Measurements from ENCODE around the gene KRTAP10-7.
"Not testable (repeated sequence)": the region's sequence is repeated elsewhere in the genome, so short reads cannot be mapped to it uniquely, and the experiment has no call there.

KRTAP10-7 gene

GRCh38 chr21:44611551-44611950, 11.2 kb downstream of the KRTAP10-7 start:
- DNase-seq (ENCODE audit: low read depth in 3 of 3): no peak

- no peak for DNase-seq (ENCODE audit: low read depth in 3 of 3)
Observed at GRCh38 chr21:44612029-44612486, 11.7 kb downstream of the KRTAP10-7 start, which contains the start of gene KRTAP10-8. KRTAP10-8 (plus strand) TSS chr21:44612079; CDS start chr21:44612101, 22 bp downstream.

GRCh38 chr21:44612669-44613229, 12.4 kb downstream of the KRTAP10-7 start:
- no peak for DNase-seq (ENCODE audit: low read depth in 3 of 3)

- no peak for DNase-seq (ENCODE audit: low read depth in 3 of 3)
Observed at GRCh38 chr21:44613386-44614155, 13.2 kb downstream of the KRTAP10-7 start.

GRCh38 chr21:44614161-44614631, 13.8 kb downstream of the KRTAP10-7 start:
- DNase-seq (ENCODE audit: low read depth in 3 of 3): no peak

- no peak for DNase-seq (ENCODE audit: low read depth in 3 of 3)
Observed at GRCh38 chr21:44614961-44615391, 14.6 kb downstream of the KRTAP10-7 start.

- DNase-seq (ENCODE audit: low read depth in 3 of 3): no peak
Observed at GRCh38 chr21:44615466-44615865, 15.1 kb downstream of the KRTAP10-7 start.

- no peak for DNase-seq (ENCODE audit: low read depth in 3 of 3)
Observed at GRCh38 chr21:44615911-44616590, 15.7 kb downstream of the KRTAP10-7 start.

- DNase-seq (ENCODE audit: low read depth in 3 of 3): no peak
Observed at GRCh38 chr21:44616591-44616926, 16.2 kb downstream of the KRTAP10-7 start.

- DNase-seq (ENCODE audit: low read depth in 3 of 3): no peak
Observed at GRCh38 chr21:44617071-44617501, 16.7 kb downstream of the KRTAP10-7 start.

GRCh38 chr21:44618504-44618903, 18.1 kb downstream of the KRTAP10-7 start:
- no peak for DNase-seq (ENCODE audit: low read depth in 3 of 3)

- peak; percentile 8 to 20 (median 20) for DNase-seq (ENCODE audit: low read depth in 3 of 3)
Observed at GRCh38 chr21:44618909-44619308, 18.5 kb downstream of the KRTAP10-7 start.

- no peak for DNase-seq (ENCODE audit: low read depth in 3 of 3)
Observed at GRCh38 chr21:44619886-44620285, 19.5 kb downstream of the KRTAP10-7 start.

- DNase-seq (ENCODE audit: low read depth in 3 of 3): no peak
Observed at GRCh38 chr21:44623575-44623974, 23.2 kb downstream of the KRTAP10-7 start.

- no peak for DNase-seq (ENCODE audit: low read depth in 3 of 3)
Observed at GRCh38 chr21:44625756-44626155, 25.4 kb downstream of the KRTAP10-7 start.

GRCh38 chr21:44626262-44626661, 25.9 kb downstream of the KRTAP10-7 start:
- DNase-seq (ENCODE audit: low read depth in 3 of 3): no peak

- DNase-seq (ENCODE audit: low read depth in 3 of 3): no peak
Observed at GRCh38 chr21:44626673-44627143, 26.3 kb downstream of the KRTAP10-7 start, which contains the start of gene KRTAP10-9. KRTAP10-9 (plus strand) TSS chr21:44627093; CDS start chr21:44627172, 79 bp downstream.

- DNase-seq (ENCODE audit: low read depth in 3 of 3): not testable (repeated sequence)
Observed at GRCh38 chr21:44627181-44627822, 26.9 kb downstream of the KRTAP10-7 start.

- DNase-seq (ENCODE audit: low read depth in 3 of 3): not testable (repeated sequence)
Observed at GRCh38 chr21:44627831-44628233, 27.4 kb downstream of the KRTAP10-7 start.

GRCh38 chr21:44628707-44629391, 28.5 kb downstream of the KRTAP10-7 start:
- DNase-seq (ENCODE audit: low read depth in 3 of 3): no peak

- DNase-seq (ENCODE audit: low read depth in 3 of 3): no peak
Observed at GRCh38 chr21:44630440-44630839, 30.0 kb downstream of the KRTAP10-7 start.
